HL-60/S4 treated with phorbol 12-myristate 13-acetate at 8.2 ng/mL for 4 days and 3 days (cell line): ENCODE results near the gene RNF11.

Source experiments
- in situ Hi-C: fragments of 300-500 bp; cut with MboI; formaldehyde crosslinking; loops from 2 replicates; pipeline ENCODE4 v1.15.0; 2022; ENCODE audit warnings: low sequenced_read_pairs

RNF11 gene

DNA sequence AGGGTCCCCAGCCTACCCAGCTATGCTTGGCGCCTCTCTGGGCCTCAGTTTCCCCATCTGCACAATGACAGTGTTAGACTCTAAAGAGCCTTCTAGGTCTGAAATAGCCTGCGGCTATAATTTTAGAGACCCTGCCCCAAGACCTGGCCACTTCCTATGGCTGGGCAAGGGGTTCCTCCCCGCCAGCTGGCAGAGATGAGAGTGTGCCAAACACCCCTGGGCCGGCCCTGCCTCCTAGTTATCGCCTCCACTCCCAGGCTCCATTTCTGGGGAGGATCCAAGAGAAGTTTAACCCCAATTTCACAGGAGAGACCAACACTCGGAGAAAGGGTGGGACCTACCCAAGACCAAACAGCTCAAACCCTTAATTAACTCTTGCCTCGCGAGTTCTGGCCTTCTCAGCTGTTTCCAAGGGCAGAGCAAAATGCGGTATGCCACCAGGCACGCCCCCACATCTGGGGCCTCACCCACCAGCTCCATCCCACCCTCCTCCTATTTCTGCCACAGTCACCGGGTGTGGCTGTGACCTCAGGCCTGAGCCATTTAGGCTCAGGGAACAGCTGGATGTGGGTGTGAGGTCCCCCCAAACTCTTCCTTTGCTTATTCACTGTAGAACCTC, 58.6 kb downstream of the RNF11 start:
- in situ Hi-C loops, result no loop called here

DNA sequence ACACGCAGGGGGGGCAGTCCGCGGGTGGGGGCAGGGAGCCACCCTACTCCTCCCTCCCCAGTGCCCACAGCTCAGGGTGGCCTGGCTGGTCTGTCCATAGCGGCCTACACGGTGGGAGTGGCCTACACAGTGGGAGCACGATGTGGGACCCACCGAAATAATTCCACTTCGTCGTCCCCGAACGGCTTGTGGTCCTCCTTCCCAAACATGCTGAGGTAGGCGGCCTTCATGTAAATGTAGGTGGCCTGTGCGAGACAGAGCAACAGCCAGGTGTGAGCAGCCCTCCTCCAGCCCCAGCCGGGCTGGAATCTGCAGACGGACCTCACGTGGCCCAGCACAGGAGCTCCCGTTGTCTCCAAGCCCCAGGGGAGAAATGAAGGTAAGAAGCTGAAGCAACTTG, 59.9 kb downstream of the RNF11 start:
- in situ Hi-C loops, result no loop called here

- in situ Hi-C loops, result no loop called here
These were observed 60.6 kb downstream of the RNF11 start for GRCh38 chr1:51296383-51297357.

- in situ Hi-C loops, result no loop called here
These were observed 61.6 kb downstream of the RNF11 start for GRCh38 chr1:51297401-51298321.

DNA sequence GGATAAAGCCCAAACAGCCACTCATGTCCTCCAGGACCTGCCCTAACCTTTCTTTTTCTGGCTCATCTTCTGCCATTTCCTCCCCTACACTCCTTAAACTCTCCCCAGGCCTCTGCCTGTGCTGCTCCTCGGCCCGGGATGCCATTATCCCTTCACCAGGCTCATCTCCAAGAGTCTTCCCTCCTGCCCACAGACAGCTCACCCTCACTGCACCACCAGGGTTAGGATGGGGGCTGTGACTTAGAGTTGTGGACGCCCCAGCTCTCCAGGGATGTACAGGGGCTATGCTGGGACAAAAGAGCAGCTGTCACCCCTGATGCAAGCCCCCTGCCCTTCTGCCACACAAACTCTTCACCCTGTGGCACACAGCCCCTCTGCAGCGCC, 62.2 kb downstream of the RNF11 start:
- in situ Hi-C loops, result no loop called here

- in situ Hi-C loops, result no loop called here
These were observed 63.3 kb downstream of the RNF11 start for GRCh38 chr1:51299185-51299885.

DNA sequence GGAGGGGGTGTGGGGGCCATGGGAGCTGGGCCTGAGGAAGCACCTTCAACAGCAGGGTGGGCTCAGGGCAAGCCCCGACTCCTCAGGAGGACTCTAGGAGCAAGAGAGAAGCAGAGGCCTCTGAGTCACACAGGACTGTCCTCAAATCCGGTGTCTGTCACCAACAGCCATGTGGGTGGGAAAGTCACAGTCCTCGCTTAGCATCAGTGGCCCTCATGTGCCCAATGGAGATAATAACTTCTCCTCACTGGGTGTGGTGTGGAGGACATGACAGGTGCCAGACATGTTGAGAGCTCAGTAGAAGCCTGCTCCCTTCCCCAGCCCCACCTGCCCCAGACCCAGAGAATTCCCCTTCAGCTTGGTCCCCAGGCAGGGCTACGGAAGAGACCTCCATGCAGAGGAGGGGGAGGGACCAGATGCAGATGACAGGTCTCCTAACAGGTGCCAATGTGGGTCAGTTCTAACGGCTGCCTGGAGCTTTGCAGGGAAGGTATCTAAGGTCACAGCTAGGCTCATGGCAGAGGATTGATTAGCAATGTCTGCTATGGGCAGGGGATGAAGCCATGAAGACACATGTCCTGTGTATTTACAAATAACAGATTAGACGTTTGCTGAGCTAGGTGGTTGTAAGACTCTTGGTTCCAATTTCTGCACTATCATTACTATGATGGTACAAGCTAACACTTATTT, 64.1 kb downstream of the RNF11 start:
- in situ Hi-C loops, result no loop called here

GRCh38 chr1:51301152-51301843, 65.2 kb downstream of the RNF11 start:
- in situ Hi-C loops, result no loop called here

- in situ Hi-C loops, result no loop called here
These were observed 65.7 kb downstream of the RNF11 start for GRCh38 chr1:51301844-51302162.

- in situ Hi-C loops, result no loop called here
These were observed 66.2 kb downstream of the RNF11 start for GRCh38 chr1:51302270-51302669.

GRCh38 chr1:51302746-51303145, 66.7 kb downstream of the RNF11 start:
- in situ Hi-C loops, result no loop called here

- in situ Hi-C loops, result no loop called here
These were observed 67.2 kb downstream of the RNF11 start for GRCh38 chr1:51303315-51303714.

GRCh38 chr1:51303751-51304251, 67.7 kb downstream of the RNF11 start:
- in situ Hi-C loops, result no loop called here

- in situ Hi-C loops, result no loop called here
These were observed 68.3 kb downstream of the RNF11 start for GRCh38 chr1:51304360-51304759.

DNA sequence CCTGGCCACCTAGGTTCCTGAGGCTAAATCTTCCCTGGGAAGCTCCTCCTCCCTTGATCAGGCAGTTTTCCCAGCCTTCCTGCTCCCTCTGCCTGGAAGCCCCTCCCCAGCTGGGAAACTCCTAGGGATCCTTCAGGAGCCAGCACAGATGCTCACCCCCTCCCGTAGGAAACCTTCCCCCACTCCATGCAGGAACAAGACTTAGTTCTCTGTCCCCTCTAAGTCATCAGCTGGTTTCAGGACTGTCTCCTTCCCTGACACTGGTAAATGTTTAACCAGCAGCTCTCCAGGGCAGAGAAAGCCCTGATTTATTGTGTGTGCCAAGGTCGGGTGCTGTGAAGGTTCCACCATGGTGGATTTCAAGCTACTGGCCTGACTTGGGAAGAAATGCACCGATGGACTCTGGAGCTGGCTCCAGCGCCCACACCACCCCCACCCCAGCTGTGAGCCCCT, 69.3 kb downstream of the RNF11 start:
- in situ Hi-C loops, result no loop called here

- in situ Hi-C loops, result no loop called here
These were observed 70.9 kb downstream of the RNF11 start for GRCh38 chr1:51306950-51307349.

- in situ Hi-C loops, result no loop called here
These were observed 72.6 kb downstream of the RNF11 start for GRCh38 chr1:51308636-51309035.

DNA sequence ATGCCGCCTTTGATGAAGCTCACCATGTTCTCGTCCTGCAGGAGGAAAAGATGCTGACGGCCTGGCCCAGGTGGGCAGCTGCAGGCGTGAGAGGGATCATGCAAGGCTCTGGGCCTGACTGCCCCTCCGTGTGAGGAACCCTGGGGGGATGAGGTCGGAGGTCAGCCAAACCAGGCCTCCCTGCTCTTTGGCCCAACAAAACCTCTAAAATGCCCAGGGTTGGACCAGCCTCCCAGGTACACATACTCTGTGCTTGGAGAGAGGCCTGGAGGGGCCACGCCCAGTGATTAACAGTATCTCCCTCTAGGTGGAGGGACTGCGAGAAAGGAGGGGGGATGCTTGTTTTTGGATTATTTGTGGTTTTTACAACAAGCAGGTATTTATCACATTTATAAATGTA, 73.2 kb downstream of the RNF11 start:
- in situ Hi-C loops, result no loop called here

DNA sequence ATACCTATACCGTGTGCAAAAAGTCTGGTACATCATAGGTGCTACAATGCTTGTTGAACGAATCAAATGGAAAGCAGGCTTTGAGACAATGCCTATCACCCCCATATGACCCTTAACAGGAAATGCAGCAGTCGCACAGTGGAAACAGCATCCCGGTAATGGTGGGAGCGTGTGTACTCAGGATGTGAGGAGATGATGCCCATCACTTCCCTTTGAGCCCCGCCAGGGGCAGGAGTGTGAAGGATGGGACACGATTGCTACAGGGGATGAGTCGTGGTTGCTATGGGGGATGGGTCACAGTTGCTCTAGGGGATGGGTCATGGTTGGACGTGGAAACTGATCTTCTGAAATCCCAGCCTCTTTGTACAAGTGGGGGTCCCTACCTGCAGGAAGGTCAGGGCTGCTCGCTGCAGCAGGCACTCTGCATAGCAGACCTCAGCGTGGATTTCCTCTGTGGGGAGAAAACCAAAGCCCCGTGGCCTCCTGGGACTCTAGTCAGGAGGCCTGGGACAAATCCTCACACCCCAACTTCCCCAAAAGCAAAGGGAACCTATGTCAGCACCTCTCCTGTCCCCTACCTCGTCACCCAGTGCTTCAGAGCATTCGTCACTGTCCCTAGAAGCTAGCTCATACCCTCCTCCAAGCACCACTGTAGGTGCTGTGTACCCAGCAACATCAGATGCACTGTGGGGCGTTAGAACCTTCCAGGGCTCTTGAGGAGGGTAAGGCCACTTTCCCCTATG, 75.0 kb downstream of the RNF11 start:
- in situ Hi-C loops, result no loop called here
